NCI-H524 treated with DMSO at 0.1 percent for 48 hours (cell line): Measurements from ENCODE around the gene PCSK2.
A peak's percentile ranks its signal among the peaks of the same experiment; 100 is the strongest.

Experiments used
- DNase-seq: peaks from one replicate; lab custom pipeline; 2025; lab: John Stamatoyannopoulos, UW

Gene PCSK2

GRCh38 chr20:17339000-17339399 lies 112.2 kb downstream of the PCSK2 start:
- no peak for DNase-seq

GRCh38 chr20:17343091-17343490 lies 116.3 kb downstream of the PCSK2 start:
- DNase-seq = no peak

GRCh38 chr20:17343656-17344452 lies 117.0 kb downstream of the PCSK2 start:
- peak; percentile 43 for DNase-seq

- DNase-seq = no peak
Measured at GRCh38 chr20:17344790-17345189, 118.0 kb downstream of the PCSK2 start.

GRCh38 chr20:17345321-17345720 lies 118.5 kb downstream of the PCSK2 start:
- DNase-seq = no peak

- no peak for DNase-seq
Measured at GRCh38 chr20:17350321-17350720, 123.5 kb downstream of the PCSK2 start.

GRCh38 chr20:17357238-17357637 lies 130.4 kb downstream of the PCSK2 start:
- DNase-seq = no peak

GRCh38 chr20:17358854-17359253 lies 132.0 kb downstream of the PCSK2 start:
- no peak for DNase-seq

GRCh38 chr20:17364681-17365080 lies 137.8 kb downstream of the PCSK2 start:
- DNase-seq = no peak

- DNase-seq = no peak
Measured at GRCh38 chr20:17365831-17366230, 139.0 kb downstream of the PCSK2 start.

GRCh38 chr20:17369506-17369905 lies 142.7 kb downstream of the PCSK2 start:
- no peak for DNase-seq

GRCh38 chr20:17372806-17373440 lies 146.1 kb downstream of the PCSK2 start:
- no peak for DNase-seq

GRCh38 chr20:17374086-17374485 lies 147.2 kb downstream of the PCSK2 start:
- no peak for DNase-seq

- no peak for DNase-seq
Measured at GRCh38 chr20:17376031-17376430, 149.2 kb downstream of the PCSK2 start.

- no peak for DNase-seq
Measured at GRCh38 chr20:17377231-17377630, 150.4 kb downstream of the PCSK2 start.

- no peak for DNase-seq
Measured at GRCh38 chr20:17379651-17380050, 152.8 kb downstream of the PCSK2 start.

- DNase-seq = no peak
Measured at GRCh38 chr20:17380801-17381200, 154.0 kb downstream of the PCSK2 start.

GRCh38 chr20:17381724-17382123 lies 154.9 kb downstream of the PCSK2 start:
- DNase-seq = peak; percentile 83

GRCh38 chr20:17385798-17386197 lies 159.0 kb downstream of the PCSK2 start:
- DNase-seq = no peak

- no peak for DNase-seq
Measured at GRCh38 chr20:17390655-17391054, 163.8 kb downstream of the PCSK2 start.

- no peak for DNase-seq
Measured at GRCh38 chr20:17391127-17391771, 164.4 kb downstream of the PCSK2 start.

- DNase-seq = no peak
Measured at GRCh38 chr20:17394411-17394810, 167.6 kb downstream of the PCSK2 start.

GRCh38 chr20:17395729-17396128 lies 168.9 kb downstream of the PCSK2 start:
- no peak for DNase-seq
